Measurements from ENCODE around the gene IGLL5. TPM values are rescaled to one million over a fixed set of nuclear protein-coding genes. Genes with fewer than 3 reads are reported as not detected.
A peak's percentile ranks its signal among the peaks of the same experiment; 100 is the strongest.

IGLL5 gene
- total RNA-seq, result 1.5 TPM

DNA sequence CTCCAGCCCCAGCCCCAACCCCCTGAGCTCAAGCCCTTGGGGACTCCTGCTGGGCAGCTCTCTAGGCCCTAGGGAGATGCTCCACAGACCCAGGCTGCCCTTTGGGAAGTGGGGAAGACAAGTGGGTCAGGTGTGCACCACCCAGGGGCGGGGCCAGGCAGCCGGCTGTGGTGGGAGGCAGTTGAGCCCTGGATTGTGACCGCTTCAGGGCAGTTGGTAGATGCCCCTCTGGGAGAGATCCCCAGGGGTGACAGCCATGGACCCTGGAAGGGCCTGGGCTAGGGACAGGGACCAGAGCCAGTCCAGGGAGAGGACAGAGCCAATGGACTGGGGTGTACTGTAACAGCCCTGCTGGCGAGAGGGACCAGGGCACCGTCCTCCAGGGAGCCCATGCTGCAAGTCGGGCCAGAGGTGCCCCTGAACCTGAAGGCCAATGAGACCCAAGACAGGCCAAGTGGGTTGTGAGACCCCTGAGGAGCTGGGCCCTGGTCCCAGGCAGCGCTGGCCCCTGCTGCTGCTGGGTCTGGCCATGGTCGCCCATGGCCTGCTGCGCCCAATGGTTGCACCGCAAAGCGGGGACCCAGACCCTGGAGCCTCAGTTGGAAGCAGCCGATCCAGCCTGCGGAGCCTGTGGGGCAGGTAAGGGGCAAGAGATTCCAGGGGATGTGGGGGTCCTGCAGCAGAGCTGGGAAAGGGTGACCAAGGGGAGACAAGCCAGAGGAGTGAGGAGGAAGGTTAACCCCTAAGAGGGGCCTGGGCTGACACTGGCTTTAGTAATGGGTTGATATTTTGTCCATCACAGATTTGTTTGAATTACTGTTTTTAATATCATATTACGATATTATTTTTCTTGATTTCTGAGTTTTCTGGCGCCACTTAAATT is at the start of gene IGLL5:
Gene IGLL5, plus strand, starts transcription at position 196 of the 883 bp plus-strand sequence. Its CDS starts 238 bp downstream, at position 434.
- DNase-seq (ENCODE audit: low spot score), result no peak

DNA sequence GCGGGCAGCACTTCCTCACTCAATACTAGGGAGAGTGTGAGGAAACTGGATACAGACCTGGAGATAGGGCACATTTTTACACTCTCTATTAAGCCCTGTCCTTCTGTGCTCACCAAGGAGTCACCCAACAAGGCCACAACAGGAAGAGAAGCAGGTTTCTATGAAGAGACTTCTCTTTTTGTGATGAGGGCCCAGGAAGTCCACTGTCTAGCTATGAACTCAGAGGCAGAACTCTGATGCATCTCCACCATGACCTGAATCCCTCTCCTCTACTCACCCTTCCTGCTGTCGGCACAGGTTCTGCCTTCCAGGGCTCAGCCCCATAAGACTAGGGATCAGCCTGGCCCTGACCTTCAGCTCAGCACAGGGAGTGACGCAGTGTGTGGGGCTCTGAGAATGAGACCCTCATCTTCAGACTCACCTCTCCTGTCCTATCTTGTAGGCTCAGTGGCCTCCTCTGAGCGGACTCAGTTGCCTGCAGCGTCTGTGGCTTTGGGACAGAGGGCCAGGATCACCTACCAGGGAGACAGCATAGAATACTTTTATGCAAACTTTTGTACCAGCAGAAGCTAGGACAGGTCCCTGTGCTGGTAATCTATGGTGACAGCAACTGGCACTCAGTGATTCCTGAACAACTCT is 49.3 kb upstream of the IGLL5 start:
- no peak for DNase-seq (ENCODE audit: low spot score)

- no peak for DNase-seq (ENCODE audit: low spot score)
These were observed 47.9 kb upstream of the IGLL5 start for GRCh38 chr22:22839570-22840314.

- no peak for DNase-seq (ENCODE audit: low spot score)
These were observed 46.8 kb upstream of the IGLL5 start for GRCh38 chr22:22840780-22841179.

- no peak for DNase-seq (ENCODE audit: low spot score)
These were observed 46.0 kb upstream of the IGLL5 start for GRCh38 chr22:22841598-22841997.

GRCh38 chr22:22842085-22842484 is 45.5 kb upstream of the IGLL5 start:
- no peak for DNase-seq (ENCODE audit: low spot score)

DNA sequence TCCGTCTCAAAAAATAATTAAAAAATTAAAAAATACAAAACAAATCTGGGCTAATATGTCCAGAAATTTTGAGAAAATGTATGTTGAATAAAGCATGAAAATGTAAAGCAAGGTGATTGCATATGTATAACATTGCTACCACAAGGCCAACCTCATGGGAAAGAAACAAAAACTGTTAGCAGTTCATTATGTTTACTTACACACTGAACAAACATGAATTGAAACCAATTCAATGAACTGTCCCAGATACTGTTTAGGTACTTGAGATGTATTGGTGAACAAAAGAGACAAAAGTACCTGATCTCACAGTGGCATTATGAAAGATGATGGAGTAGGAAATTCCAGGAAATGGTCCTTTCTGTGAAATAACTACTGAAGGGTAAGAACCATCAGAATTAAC is 43.8 kb upstream of the IGLL5 start:
- no peak for DNase-seq (ENCODE audit: low spot score)

- DNase-seq (ENCODE audit: low spot score), result no peak
These were observed 40.4 kb upstream of the IGLL5 start for GRCh38 chr22:22847241-22847640.

DNA sequence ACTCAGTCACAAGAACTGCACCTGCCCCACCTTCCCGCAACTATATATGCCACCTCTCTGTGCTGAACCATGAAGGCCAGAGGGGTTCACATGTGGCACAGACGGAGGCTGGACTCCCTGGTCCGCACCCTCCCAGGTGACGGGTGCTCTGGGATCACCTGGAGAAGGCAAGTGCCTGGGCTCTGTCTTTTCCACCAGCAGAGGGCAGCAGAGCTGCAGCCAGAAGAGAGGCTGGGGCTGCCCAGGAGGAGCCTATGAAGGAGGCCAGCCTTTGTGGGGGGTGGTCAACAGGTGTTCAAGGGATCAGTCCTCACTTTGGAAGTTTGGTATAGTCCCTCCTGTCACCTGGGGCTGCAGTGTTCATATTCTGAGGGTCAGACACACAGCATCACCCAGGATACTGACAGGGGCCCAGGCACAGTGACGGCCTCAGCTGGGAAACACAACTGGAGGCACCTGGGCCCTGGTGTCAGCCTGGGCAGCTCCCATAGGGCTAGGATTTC is 39.2 kb upstream of the IGLL5 start:
- DNase-seq (ENCODE audit: low spot score), result peak; percentile 68

- no peak for DNase-seq (ENCODE audit: low spot score)
These were observed 37.7 kb upstream of the IGLL5 start for GRCh38 chr22:22849640-22850610.

DNA sequence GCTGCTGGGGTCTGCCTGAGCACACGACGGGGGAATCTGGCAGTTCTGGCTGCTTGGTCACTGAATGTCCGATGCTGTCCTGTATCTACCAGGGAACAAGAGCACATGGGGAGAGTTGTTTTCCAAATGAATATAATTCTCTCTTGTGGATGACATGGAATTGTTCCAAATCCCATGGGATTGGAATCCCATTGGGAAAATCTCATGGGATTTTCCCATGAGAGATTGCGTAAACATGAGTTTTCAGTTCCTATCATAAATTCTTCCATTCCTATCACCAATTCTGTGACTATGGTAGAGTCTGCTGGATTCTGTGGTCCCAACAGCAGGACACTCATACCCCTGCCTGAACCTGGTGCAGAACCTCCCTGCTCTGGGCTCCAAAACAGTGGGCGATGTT is 35.6 kb upstream of the IGLL5 start:
- no peak for DNase-seq (ENCODE audit: low spot score)

DNA sequence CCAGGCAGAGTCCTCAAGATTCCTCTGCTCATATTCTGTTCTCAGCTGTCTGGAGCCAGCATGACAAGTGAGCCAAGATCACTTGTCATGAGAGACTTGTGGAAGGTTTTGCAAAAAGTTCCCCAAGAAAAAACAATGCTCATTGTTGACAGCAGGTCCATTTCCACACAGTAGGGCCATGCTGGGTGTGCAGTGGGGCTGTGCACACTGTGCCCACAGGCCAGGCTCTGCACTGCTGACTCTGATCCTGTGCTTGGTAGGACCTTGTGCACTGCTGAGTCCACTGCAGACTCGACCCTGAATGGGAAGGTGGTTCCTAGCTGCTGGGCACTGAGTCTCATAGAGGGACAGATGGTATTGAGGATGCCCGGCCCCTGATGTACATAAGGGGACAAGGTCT is 33.9 kb upstream of the IGLL5 start:
- DNase-seq (ENCODE audit: low spot score), result no peak

- DNase-seq (ENCODE audit: low spot score), result no peak
These were observed 33.1 kb upstream of the IGLL5 start for GRCh38 chr22:22854466-22854865.

- no peak for DNase-seq (ENCODE audit: low spot score)
These were observed 32.5 kb upstream of the IGLL5 start for GRCh38 chr22:22855085-22855484.

DNA sequence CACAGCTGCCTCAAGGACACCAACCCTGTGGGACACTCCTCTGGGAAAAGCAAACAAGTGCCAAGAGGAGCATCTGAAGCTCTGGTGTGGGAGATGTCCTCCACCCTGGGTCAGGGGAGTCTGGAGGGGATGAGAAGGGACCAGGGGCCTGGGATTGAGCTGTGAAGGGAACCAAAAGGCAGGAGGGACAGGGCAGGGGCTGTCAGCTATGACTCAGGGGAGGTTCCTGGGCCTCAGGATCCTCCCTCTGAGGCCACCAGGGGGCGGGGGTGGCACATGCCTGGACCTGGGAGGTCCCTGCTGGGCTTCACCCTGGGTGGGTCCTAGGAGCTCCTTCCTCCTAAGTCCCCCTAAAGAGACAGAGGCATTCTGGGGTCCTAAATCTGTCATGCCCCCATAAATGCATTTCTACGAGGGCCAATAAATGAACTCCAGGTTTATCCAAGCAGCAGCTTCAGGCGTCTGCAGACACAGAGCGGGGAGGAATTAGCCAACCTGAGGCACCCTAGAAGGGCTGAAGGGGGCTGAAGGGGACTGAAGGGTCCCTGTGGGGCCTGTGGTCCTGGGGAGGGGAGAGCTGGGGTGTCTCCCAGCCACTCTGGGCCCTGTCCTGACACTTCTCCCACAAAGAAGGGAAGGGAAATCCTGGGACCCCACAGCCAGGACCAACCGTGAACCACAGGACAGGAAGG is 31.9 kb upstream of the IGLL5 start:
- no peak for DNase-seq (ENCODE audit: low spot score)

DNA sequence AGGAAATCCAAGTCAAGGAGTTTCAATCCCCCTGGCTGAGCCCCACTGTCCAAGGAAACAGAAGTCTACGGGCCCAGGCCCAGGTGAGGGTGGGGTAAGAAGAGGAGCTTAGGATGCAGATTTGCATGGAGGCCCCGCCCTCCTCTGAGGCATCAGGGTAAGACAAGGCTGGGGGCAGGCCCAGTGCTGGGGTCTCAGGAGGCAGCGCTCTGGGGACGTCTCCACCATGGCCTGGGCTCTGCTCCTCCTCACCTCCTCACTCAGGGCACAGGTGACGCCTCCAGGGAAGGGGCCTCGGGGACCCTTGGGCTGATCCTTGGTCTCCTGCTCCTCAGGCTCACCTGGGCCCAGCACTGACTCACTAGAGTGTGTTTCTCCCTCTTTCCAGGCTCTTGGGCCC is 31.3 kb upstream of the IGLL5 start:
- DNase-seq (ENCODE audit: low spot score), result no peak

DNA sequence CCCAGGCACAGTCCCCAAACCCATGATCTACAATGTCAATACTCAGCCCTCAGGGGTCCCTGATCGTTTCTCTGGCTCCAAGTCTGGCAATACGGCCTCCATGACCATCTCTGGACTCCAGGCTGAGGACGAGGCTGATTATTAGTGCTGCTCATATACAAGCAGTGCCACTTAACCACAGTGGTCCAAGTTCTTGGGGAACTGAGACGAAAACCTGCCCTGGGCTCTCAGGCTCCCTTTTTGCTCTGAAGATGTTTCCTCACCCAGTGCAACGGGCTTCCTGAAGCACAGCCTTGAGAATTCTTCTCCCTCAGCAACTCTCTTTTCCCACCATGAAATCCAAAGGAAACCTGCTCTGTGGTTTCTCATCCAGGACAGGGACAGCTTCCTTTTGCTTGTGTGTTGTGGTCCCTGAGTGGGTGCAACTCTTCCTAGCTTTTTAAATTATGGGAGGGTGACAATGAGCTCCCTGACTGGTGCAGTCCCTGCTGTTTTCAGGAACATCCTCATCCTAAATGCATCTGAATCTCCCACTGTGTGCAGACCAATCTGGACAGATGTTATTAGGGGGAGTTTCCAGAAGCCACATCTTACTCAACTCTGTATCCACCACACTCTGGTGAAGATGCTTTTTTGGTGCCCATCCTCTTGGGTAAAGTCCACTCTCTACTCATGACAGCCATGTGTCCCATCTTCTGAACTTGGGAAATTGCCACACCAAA is 30.6 kb upstream of the IGLL5 start:
- no peak for DNase-seq (ENCODE audit: low spot score)

DNA sequence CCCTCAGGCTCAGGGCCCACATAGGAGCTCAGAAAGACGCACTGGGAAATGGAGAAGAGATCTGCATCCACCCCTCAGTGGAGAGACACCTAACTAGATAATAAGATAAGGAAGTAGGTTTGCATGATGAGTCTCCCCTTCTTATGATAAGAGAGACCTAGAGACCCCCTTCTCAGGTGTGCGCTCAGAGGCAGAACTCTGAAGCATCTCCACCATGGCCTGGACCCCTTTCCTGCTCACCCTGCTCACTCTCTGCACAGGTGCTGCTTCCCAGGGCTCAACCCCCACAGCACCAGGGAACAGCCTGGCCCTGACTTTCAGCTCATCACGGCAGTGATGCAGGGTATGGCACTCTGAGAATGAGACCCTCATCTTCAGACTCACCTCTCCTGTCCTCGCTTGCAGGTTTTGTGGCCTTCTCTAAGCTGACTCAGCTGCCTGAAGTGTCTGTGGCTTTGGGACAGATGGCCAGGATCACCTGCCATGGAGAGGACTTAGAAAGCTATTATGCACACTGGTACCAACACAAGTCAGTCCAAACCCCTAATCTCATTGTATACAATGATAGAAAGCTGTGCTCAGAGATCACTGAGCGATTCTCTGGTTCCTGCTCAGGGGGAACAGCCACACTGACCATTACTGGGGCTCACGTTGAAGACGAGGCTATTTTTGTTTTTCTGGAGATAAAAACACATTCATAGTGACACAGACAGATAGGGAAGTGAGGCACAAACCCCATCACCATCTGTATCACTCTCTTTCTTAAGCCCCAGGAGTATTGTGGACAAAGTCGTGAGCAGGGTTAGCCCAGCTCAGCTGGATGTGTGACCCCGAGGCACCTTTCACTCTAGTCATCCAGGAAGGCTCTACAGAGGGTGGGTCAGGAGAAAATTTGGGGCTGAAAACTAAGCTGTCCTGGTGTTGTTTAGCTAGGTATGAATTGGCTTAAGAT is 29.7 kb upstream of the IGLL5 start:
- DNase-seq (ENCODE audit: low spot score), result no peak

GRCh38 chr22:22858559-22858937 is 29.1 kb upstream of the IGLL5 start:
- DNase-seq (ENCODE audit: low spot score), result no peak

All from mucosa of gallbladder (tissue), 1 donor.